K562 (cell line): ENCODE results near the gene MATN1. TPM values are rescaled to one million over a fixed set of nuclear protein-coding genes. Genes with fewer than 3 reads are reported as not detected.
A peak's percentile ranks its signal among the peaks of the same experiment; 100 is the strongest.

ENCODE experiments used
- ATAC-seq: fragments of 200-7000 bp; cut with Tn5 transposase; 3 replicates; pipeline ENCODE4 v1.9.1; 2020; ENCODE audit warnings: moderate library complexity
- BruUV-seq: library from RNA; stranded (reverse); fragments of 400-500 nt; replicated peaks from 2 replicates; lab custom pipeline; 2021; lab: Mats Ljungman, UMichigan
- CTCF ChIA-PET: fragments of 300-600 bp; formaldehyde crosslinking; extraction: SDS; loops from one replicate; lab custom pipeline; 2021; ENCODE audit warnings: low intra/inter-chr PET ratio; lab: Yijun Ruan, JAX
- POLR2A ChIA-PET: fragments of 300-600, 350-650 bp; sonication (Branson Sonifier 250); formaldehyde crosslinking; extraction: SDS; loops from one replicate; lab custom pipeline; 2021; ENCODE audit warnings: antibody characterized with exemption, inconsistent platforms; lab: Yijun Ruan, JAX
- DNase-seq, 4 experiments: peaks; one replicate each; pipeline versions ENCODE4 v3.0.0 to v3.0.0-alpha.2; 2011 to 2018; ENCODE audit warnings: low spot score in 3 of 4, mixed read lengths in 3 of 4; ENCODE audit errors: extremely low read depth in 1 of 4
- FAIRE-seq: peaks from 2 replicates; lab custom pipeline; 2011; peaks lifted over from hg19 to GRCh38; lab: Jason Lieb, UNC
- H2AFZ ChIP-seq: 2 replicates; pipeline ENCODE4 v1.6.0; 2011; ENCODE audit warnings: low read depth, low read length, control low read depth, inconsistent platforms
- H3K27ac ChIP-seq: fragments of 200-600 bp; 3 replicates; pipeline ENCODE4 v1.8.0; 2011; ENCODE audit warnings: low read depth, mild to moderate bottlenecking, control low read depth, inconsistent platforms, low read length, moderate library complexity, mixed read lengths; ENCODE audit errors: extremely low read depth
- H3K27me3 ChIP-seq, 2 experiments: fragments of 300-600 bp in 1 of 2; 2 replicates in 1 of 2; 3 replicates in 1 of 2; pipeline versions ENCODE4 v1.6.0 to v1.8.0; 2011; ENCODE audit warnings: inconsistent platforms in 2 of 2, low read length in 2 of 2, mild to moderate bottlenecking in 1 of 2, mixed read lengths in 1 of 2, moderate library complexity in 1 of 2; ENCODE audit not compliant: control insufficient read depth in 2 of 2, insufficient read depth in 2 of 2
- H3K36me3 ChIP-seq: fragments of 300-600 bp; 3 replicates; pipeline ENCODE4 v1.8.0; 2011; ENCODE audit warnings: mild to moderate bottlenecking, low read length, inconsistent platforms; ENCODE audit not compliant: control insufficient read depth, insufficient read depth
- H3K4me1 ChIP-seq, 2 experiments: fragments of 200-600 bp in 1 of 2; replicated peaks in 1 of 2; 2 replicates in 1 of 2; 3 replicates in 1 of 2; pipeline versions ENCODE4 v1.5.1 to v1.8.0; 2011; ENCODE audit warnings: inconsistent platforms in 2 of 2, low read length in 2 of 2, mild to moderate bottlenecking in 1 of 2, mixed read lengths in 1 of 2, moderate library complexity in 1 of 2; ENCODE audit not compliant: control insufficient read depth in 2 of 2, insufficient read depth in 2 of 2
- H3K4me2 ChIP-seq: 2 replicates; pipeline ENCODE4 v1.6.1; 2011; ENCODE audit warnings: low read length, control low read depth, inconsistent platforms, mixed read lengths; ENCODE audit not compliant: insufficient read depth
- H3K4me3 ChIP-seq: fragments of 200-600 bp; sonication (generic), shearing (Covaris generic); 2 replicates; pipeline ENCODE4 v1.5.1; 2016; ENCODE audit warnings: control low read depth, inconsistent platforms
- H3K79me2 ChIP-seq: fragments of 200-600 bp; 3 replicates; pipeline ENCODE4 v1.8.0; 2011; ENCODE audit warnings: low read length, inconsistent platforms; ENCODE audit not compliant: control insufficient read depth, insufficient read depth
- H3K9ac ChIP-seq, 2 experiments: 2 replicates each; pipeline versions ENCODE4 v1.6.0 to v1.6.1; 2011; ENCODE audit warnings: low read depth in 2 of 2, low read length in 2 of 2, control low read depth in 1 of 2, inconsistent platforms in 1 of 2, mild to moderate bottlenecking in 1 of 2, mixed read lengths in 1 of 2; ENCODE audit not compliant: insufficient read depth in 1 of 2
- H3K9me1 ChIP-seq: one replicate; pipeline ENCODE4 v1.6.0; 2011; ENCODE audit warnings: inconsistent platforms, mild to moderate bottlenecking, low read length, moderate library complexity; ENCODE audit not compliant: control insufficient read depth, insufficient read depth
- H3K9me3 ChIP-seq: replicated peaks from 2 replicates; pipeline ENCODE4 v1.5.1; 2011; ENCODE audit warnings: low read depth, low read length, inconsistent platforms; ENCODE audit not compliant: control insufficient read depth, insufficient read depth
- H4K20me1 ChIP-seq: replicated peaks from 2 replicates; pipeline ENCODE4 v1.6.1; 2011; ENCODE audit warnings: low read length, inconsistent platforms, mixed read lengths; ENCODE audit not compliant: control insufficient read depth, insufficient read depth
- ADNP ChIP-seq: fragments of 200-800 bp; sonication (Bioruptor generic); IDR thresholded peaks from 2 replicates; pipeline ENCODE4 v1.6.1; 2016; ENCODE audit warnings: missing genetic modification characterization, missing compliant biosample characterization
- BCL6 ChIP-seq: fragments of 250-450 bp; sonication (Bioruptor Pico); IDR thresholded peaks from 2 replicates; pipeline ENCODE4 v1.4.0; 2020
- CBFA2T2 ChIP-seq: fragments of 450-650 bp; conservative IDR thresholded peaks from 2 replicates; pipeline ENCODE4 v1.6.1; 2017; ENCODE audit warnings: mild to moderate bottlenecking
- CXXC5 ChIP-seq: fragments of 250-450 bp; sonication (Bioruptor Pico); IDR thresholded peaks from 2 replicates; pipeline ENCODE4 v1.8.0; 2022; ENCODE audit warnings: inconsistent platforms, mild to moderate bottlenecking, moderate library complexity
- GATAD2A ChIP-seq: fragments of 450-650 bp; IDR thresholded peaks from 2 replicates; pipeline ENCODE4 v1.6.1; 2017
- GTF2A2 ChIP-seq: IDR thresholded peaks from 2 replicates; pipeline ENCODE4 v1.6.1; 2016; ENCODE audit warnings: mild to moderate bottlenecking, missing genetic modification characterization, missing compliant biosample characterization
- HLTF ChIP-seq: fragments of 450-650 bp; IDR thresholded peaks from 2 replicates; pipeline ENCODE4 v1.6.1; 2016
- IRF2 ChIP-seq: sonication (generic); formaldehyde crosslinking; IDR thresholded peaks from 2 replicates; pipeline ENCODE4 v1.8.1; 2022; ENCODE audit warnings: mild to moderate bottlenecking, missing genetic modification reagents
- RBM25 ChIP-seq: fragments of 200-400 bp; formaldehyde crosslinking; IDR thresholded peaks from 2 replicates; pipeline ENCODE4 v1.6.1; 2018; ENCODE audit warnings: low read length, low read depth, moderate library complexity; ENCODE audit not compliant: severe bottlenecking
- SLC30A9 ChIP-seq: fragments of 250-450 bp; sonication (Bioruptor Pico); IDR thresholded peaks from 2 replicates; pipeline ENCODE4 v1.8.0; 2022; ENCODE audit warnings: mild to moderate bottlenecking, moderate library complexity
- TAF15 ChIP-seq: fragments of 200-400 bp; formaldehyde crosslinking; IDR thresholded peaks from 2 replicates; pipeline ENCODE4 v1.6.1; 2017; ENCODE audit warnings: mild to moderate bottlenecking, low read depth, low read length, moderate library complexity
- TEAD4 ChIP-seq, 2 experiments: sonication (generic) in 1 of 2; formaldehyde crosslinking in 1 of 2; IDR thresholded peaks; 2 replicates each; pipeline versions ENCODE4 v1.6.1 to v1.8.0; 2012 to 2022; ENCODE audit warnings: borderline replicate concordance in 1 of 2, inconsistent platforms in 1 of 2, low read length in 1 of 2, mild to moderate bottlenecking in 1 of 2, missing genetic modification reagents in 1 of 2
- TOE1 ChIP-seq, 2 experiments: fragments of 450-650 bp in 1 of 2; sonication (generic) in 1 of 2; formaldehyde crosslinking in 1 of 2; IDR thresholded peaks; 2 replicates each; pipeline versions ENCODE4 v1.7.1 to v1.8.0; 2016 to 2022; ENCODE audit warnings: borderline replicate concordance in 2 of 2, mild to moderate bottlenecking in 2 of 2, antibody characterized with exemption in 1 of 2, inconsistent platforms in 1 of 2, low read depth in 1 of 2, missing genetic modification reagents in 1 of 2, moderate library complexity in 1 of 2
- ZNF134 ChIP-seq: fragments of 250-450 bp; sonication (Bioruptor Pico); conservative IDR thresholded peaks from 2 replicates; pipeline ENCODE4 v1.4.0; 2020
- ZNF778 ChIP-seq: fragments of 450-650 bp; formaldehyde crosslinking; IDR thresholded peaks from 2 replicates; pipeline ENCODE4 v1.4.0; 2020; ENCODE audit warnings: mild to moderate bottlenecking, moderate library complexity
- WGBS: fragments of 100-300 bp; shearing (Covaris generic); methylation state at CpG from one replicate; pipeline ENCODE4 v1.1.6; 2016; ENCODE audit warnings: low coverage, mixed read lengths; ENCODE audit not compliant: insufficient coverage; ENCODE audit errors: missing lambda C conversion rate; 5-methylcytosine and 5-hydroxymethylcytosine counted together
- in situ Hi-C: fragments of 300-500 bp; cut with MboI; formaldehyde crosslinking; loops from 4 replicates; pipeline ENCODE4 v1.15.0; 2018; ENCODE audit warnings: inconsistent platforms, mixed read lengths
- intact Hi-C: fragments of 100-400 bp; cut with micrococcal nuclease; formaldehyde crosslinking; loops from 2 replicates; pipeline ENCODE4 v1.14.2; 2022
- polyA plus RNA-seq, 8 experiments: library from polyadenylated mRNA; depleted of rRNA in 4 of 8; stranded (reverse) in 5 of 8; unstranded in 3 of 8; fragments of >200 nt; fragmentation: Nextera tagmentation in 2 of 8; fragmentation: Illumina TruSeq in 1 of 8; extraction: Ambion mirVana in 2 of 8; extraction: Trizol in 1 of 8; gene quantifications; 2 replicates each; pipeline versions ENCODE4 v1.2.1 to v1.2.3, GENCODE V29; 2011 to 2014; ENCODE audit warnings: inconsistent platforms in 1 of 8, missing spikeins in 1 of 8
- total RNA-seq, 7 experiments: library from RNA; depleted of rRNA in 6 of 7; stranded (reverse); fragments of >200 nt in 6 of 7; fragmentation: Illumina TruSeq in 2 of 7; extraction: Trizol in 2 of 7; gene quantifications; 2 replicates each; pipeline versions ENCODE4 v1.2.1 to v1.2.3, GENCODE V29; 2011 to 2021; ENCODE audit warnings: low replicate concordance in 1 of 7
- TF ChIP-seq, protein P1 (sequence below): fragments of 450-650 bp; IDR thresholded peaks from 2 replicates; pipeline ENCODE4 v1.6.1; 2018; ENCODE audit not compliant: partially characterized antibody

The MATN1 gene
- total and polyA plus RNA-seq, 9 of the 15 experiments (the other 6 are each of a cell fraction or from before 2014, with no cell fraction given) = 0.10 to 2.3 (median 1.2) TPM

- peak; percentile 90; the same call in 1 of the 2 replicates for TF ChIP-seq ADNP (tag)
Observed at GRCh38 chr1:30756206-30756544, 32.8 kb upstream of the MATN1 start (continued).

DNA sequence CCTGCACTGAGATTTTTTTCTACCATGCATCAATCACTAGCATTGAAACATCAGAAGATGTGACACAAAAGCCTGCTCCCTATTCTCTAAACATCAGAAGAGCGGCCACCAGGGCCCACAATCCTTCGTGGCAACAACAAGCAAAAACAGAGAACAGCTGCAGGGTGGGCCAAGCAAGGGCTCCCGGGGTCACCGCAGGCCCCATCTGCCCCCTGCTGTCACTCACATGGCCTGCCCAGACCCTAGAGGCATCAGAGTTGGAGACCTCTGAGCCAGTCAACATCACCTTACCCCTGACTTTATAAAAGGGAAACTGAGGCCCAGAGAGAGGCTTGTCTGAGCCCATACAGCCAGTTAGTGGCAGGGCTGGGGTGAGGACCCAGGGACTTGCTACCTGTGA, 32.4 kb upstream of the MATN1 start:
- peak overlapping the region in 1 of 2 experiments; percentile 70; a peak in 1 of 4 replicates for H3K9ac ChIP-seq
- no peak for TF ChIP-seq RBM25
- no peak for TF ChIP-seq GATAD2A
- TF ChIP-seq TEAD4 (IDR thresholded peaks at IDR 0.05; ENCODE audit: low read length) = no peak
- TF ChIP-seq TEAD4 (CRISPR knock-in tag; IDR thresholded peaks at IDR 0.05; ENCODE audit: borderline replicate concordance) = 0 out of 2 replicates have a peak, but pooled peaks have one; percentile 57
- TF ChIP-seq IRF2 (CRISPR knock-in tag) = no peak
- TF ChIP-seq ZNF778 = no peak
- TF ChIP-seq HLTF = no peak
- no peak for TF ChIP-seq TOE1 (IDR thresholded peaks at IDR 0.05; ENCODE audit: borderline replicate concordance)
- no peak for TF ChIP-seq TOE1 (CRISPR knock-in tag; IDR thresholded peaks at IDR 0.05; ENCODE audit: borderline replicate concordance, low read depth)
- TF ChIP-seq ZNF134 (CRISPR knock-in tag) = no peak
- no peak for TF ChIP-seq TAF15
- no peak for TF ChIP-seq SLC30A9 (CRISPR knock-in tag)
- no peak for TF ChIP-seq CXXC5
- TF ChIP-seq, protein P1, sequence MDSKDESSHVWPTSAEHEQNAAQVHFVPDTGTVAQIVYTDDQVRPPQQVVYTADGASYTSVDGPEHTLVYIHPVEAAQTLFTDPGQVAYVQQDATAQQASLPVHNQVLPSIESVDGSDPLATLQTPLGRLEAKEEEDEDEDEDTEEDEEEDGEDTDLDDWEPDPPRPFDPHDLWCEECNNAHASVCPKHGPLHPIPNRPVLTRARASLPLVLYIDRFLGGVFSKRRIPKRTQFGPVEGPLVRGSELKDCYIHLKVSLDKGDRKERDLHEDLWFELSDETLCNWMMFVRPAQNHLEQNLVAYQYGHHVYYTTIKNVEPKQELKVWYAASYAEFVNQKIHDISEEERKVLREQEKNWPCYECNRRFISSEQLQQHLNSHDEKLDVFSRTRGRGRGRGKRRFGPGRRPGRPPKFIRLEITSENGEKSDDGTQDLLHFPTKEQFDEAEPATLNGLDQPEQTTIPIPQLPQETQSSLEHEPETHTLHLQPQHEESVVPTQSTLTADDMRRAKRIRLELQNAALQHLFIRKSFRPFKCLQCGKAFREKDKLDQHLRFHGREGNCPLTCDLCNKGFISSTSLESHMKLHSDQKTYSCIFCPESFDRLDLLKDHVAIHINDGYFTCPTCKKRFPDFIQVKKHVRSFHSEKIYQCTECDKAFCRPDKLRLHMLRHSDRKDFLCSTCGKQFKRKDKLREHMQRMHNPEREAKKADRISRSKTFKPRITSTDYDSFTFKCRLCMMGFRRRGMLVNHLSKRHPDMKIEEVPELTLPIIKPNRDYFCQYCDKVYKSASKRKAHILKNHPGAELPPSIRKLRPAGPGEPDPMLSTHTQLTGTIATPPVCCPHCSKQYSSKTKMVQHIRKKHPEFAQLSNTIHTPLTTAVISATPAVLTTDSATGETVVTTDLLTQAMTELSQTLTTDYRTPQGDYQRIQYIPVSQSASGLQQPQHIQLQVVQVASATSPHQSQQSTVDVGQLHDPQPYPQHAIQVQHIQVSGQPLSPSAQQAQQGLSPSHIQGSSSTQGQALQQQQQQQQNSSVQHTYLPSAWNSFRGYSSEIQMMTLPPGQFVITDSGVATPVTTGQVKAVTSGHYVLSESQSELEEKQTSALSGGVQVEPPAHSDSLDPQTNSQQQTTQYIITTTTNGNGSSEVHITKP = no peak
- TF ChIP-seq BCL6 (CRISPR knock-in tag) = no peak
- TF ChIP-seq CBFA2T2 = no peak
- no peak for TF ChIP-seq GTF2A2 (tag)

More for the DNA sequence above, 32.4 kb upstream of the MATN1 start:
- DNase-seq = no peak
- Histone ChIP-seq H2AFZ (no peak overlapping the region), H3K4me2 (0 out of 2 replicates have a peak overlapping the region, but pooled peaks have one; percentile 53), H3K79me2 (peaks cover 21% of the 10 kb centered on the region; the same call in 2 of the 3 replicates), H4K20me1 (no peaks in the 10 kb centered on the region), H3K4me3 (no peak overlapping the region), H3K9me1 (no peaks in the 10 kb centered on the region), H3K4me1 (peaks cover 55 to 61% of the 10 kb centered on the region in 2 experiments), H3K9me3 (no peaks in the 10 kb centered on the region), H3K36me3 (no peaks in the 10 kb centered on the region), H3K27me3 (no peaks in the 10 kb centered on the region), H3K27ac (no peak overlapping the region)
- WGBS = 93% methylated on average over 4 of the region's 4 CpGs
- no peak for ATAC-seq
- POLR2A ChIA-PET = interaction anchor here (0.6 to 4.3 kb wide), 4 partner anchors 10 to 38 kb away, joined by 3 to 22 read pairs (median 3); no protein-coding TSS in a partner anchor
- FAIRE-seq = no peak
- BruUV-seq = no TSS peak
- in situ Hi-C loops = no loop called here
- CTCF ChIA-PET = no interaction called here
- intact Hi-C loops = no loop called here
